VCaP (cell line): ENCODE measurements around the gene TMEM232.

ENCODE experiments used
- H3K27ac ChIP-seq: fragments of 450-650 bp; 2 replicates; pipeline ENCODE4 v1.5.1; 2017
- TF ChIP-seq, protein P1 (sequence below): fragments of 450-650 bp; conservative IDR thresholded peaks from 2 replicates; pipeline ENCODE4 v1.5.1; 2017; ENCODE audit warnings: mild to moderate bottlenecking, moderate library complexity

The TMEM232 gene

DNA sequence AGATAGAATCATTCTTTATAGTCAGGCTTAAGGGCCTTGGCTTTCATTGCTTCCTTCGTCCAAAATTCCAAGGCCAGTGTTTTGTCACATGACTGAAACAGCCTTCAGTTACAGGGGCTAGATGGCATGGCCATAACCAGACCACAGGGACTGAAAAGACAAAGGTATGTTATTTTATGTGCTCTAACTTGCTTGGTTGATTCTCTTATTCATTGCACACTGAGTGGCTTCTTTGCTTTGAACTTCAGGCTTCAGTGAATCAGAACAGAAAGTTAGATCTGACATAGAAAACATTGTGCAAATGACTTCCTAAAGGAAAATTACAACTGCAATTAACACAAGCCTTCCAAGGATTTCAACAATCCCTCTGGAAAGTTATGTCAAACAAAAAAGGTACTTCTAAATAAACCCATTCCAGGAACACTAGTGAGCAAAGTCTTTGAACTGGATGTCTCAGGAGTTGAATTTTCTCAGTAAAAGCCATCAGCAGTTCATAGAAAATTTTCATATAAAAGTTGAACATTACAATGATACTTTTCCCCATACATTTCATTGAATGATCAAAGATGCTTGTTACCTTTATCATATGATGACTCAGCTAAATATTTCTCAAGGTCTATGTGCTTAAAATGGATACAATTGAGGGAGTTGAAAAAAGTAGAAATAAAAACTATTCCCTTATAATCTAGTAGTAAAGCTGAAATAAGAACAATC, 355.3 kb downstream of the TMEM232 start:
- H3K27ac ChIP-seq, result no peak overlapping the region
- TF ChIP-seq, protein P1, sequence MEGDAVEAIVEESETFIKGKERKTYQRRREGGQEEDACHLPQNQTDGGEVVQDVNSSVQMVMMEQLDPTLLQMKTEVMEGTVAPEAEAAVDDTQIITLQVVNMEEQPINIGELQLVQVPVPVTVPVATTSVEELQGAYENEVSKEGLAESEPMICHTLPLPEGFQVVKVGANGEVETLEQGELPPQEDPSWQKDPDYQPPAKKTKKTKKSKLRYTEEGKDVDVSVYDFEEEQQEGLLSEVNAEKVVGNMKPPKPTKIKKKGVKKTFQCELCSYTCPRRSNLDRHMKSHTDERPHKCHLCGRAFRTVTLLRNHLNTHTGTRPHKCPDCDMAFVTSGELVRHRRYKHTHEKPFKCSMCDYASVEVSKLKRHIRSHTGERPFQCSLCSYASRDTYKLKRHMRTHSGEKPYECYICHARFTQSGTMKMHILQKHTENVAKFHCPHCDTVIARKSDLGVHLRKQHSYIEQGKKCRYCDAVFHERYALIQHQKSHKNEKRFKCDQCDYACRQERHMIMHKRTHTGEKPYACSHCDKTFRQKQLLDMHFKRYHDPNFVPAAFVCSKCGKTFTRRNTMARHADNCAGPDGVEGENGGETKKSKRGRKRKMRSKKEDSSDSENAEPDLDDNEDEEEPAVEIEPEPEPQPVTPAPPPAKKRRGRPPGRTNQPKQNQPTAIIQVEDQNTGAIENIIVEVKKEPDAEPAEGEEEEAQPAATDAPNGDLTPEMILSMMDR, result no peak
